K562 (cell line): Measurements from ENCODE around the gene PLAA. TPM values are rescaled to one million over a fixed set of nuclear protein-coding genes. Genes with fewer than 3 reads are reported as not detected.

Experiments
- ATAC-seq: fragments of 200-7000 bp; cut with Tn5 transposase; 3 replicates; pipeline ENCODE4 v1.9.1; 2020; ENCODE audit warnings: moderate library complexity
- BruUV-seq: library from RNA; stranded (reverse); fragments of 400-500 nt; replicated peaks from 2 replicates; lab custom pipeline; 2021; lab: Mats Ljungman, UMichigan
- CTCF ChIA-PET: fragments of 300-600 bp; formaldehyde crosslinking; extraction: SDS; loops from one replicate; lab custom pipeline; 2021; ENCODE audit warnings: low intra/inter-chr PET ratio; lab: Yijun Ruan, JAX
- POLR2A ChIA-PET: fragments of 300-600, 350-650 bp; sonication (Branson Sonifier 250); formaldehyde crosslinking; extraction: SDS; loops from one replicate; lab custom pipeline; 2021; ENCODE audit warnings: antibody characterized with exemption, inconsistent platforms; lab: Yijun Ruan, JAX
- DNase-seq, 4 experiments: peaks; one replicate each; pipeline versions ENCODE4 v3.0.0 to v3.0.0-alpha.2; 2011 to 2018; ENCODE audit warnings: low spot score in 3 of 4, mixed read lengths in 3 of 4; ENCODE audit errors: extremely low read depth in 1 of 4
- FAIRE-seq: peaks from 2 replicates; lab custom pipeline; 2011; peaks lifted over from hg19 to GRCh38; lab: Jason Lieb, UNC
- H2AFZ ChIP-seq: 2 replicates; pipeline ENCODE4 v1.6.0; 2011; ENCODE audit warnings: low read depth, low read length, control low read depth, inconsistent platforms
- H3K27ac ChIP-seq: fragments of 200-600 bp; 3 replicates; pipeline ENCODE4 v1.8.0; 2011; ENCODE audit warnings: low read depth, mild to moderate bottlenecking, control low read depth, inconsistent platforms, low read length, moderate library complexity, mixed read lengths; ENCODE audit errors: extremely low read depth
- H3K27me3 ChIP-seq, 2 experiments: fragments of 300-600 bp in 1 of 2; 2 replicates in 1 of 2; 3 replicates in 1 of 2; pipeline versions ENCODE4 v1.6.0 to v1.8.0; 2011; ENCODE audit warnings: inconsistent platforms in 2 of 2, low read length in 2 of 2, mild to moderate bottlenecking in 1 of 2, mixed read lengths in 1 of 2, moderate library complexity in 1 of 2; ENCODE audit not compliant: control insufficient read depth in 2 of 2, insufficient read depth in 2 of 2
- H3K36me3 ChIP-seq: fragments of 300-600 bp; 3 replicates; pipeline ENCODE4 v1.8.0; 2011; ENCODE audit warnings: mild to moderate bottlenecking, low read length, inconsistent platforms; ENCODE audit not compliant: control insufficient read depth, insufficient read depth
- H3K4me1 ChIP-seq, 2 experiments: fragments of 200-600 bp in 1 of 2; replicated peaks in 1 of 2; 2 replicates in 1 of 2; 3 replicates in 1 of 2; pipeline versions ENCODE4 v1.5.1 to v1.8.0; 2011; ENCODE audit warnings: inconsistent platforms in 2 of 2, low read length in 2 of 2, mild to moderate bottlenecking in 1 of 2, mixed read lengths in 1 of 2, moderate library complexity in 1 of 2; ENCODE audit not compliant: control insufficient read depth in 2 of 2, insufficient read depth in 2 of 2
- H3K4me2 ChIP-seq: 2 replicates; pipeline ENCODE4 v1.6.1; 2011; ENCODE audit warnings: low read length, control low read depth, inconsistent platforms, mixed read lengths; ENCODE audit not compliant: insufficient read depth
- H3K4me3 ChIP-seq: fragments of 200-600 bp; sonication (generic), shearing (Covaris generic); 2 replicates; pipeline ENCODE4 v1.5.1; 2016; ENCODE audit warnings: control low read depth, inconsistent platforms
- H3K79me2 ChIP-seq: fragments of 200-600 bp; 3 replicates; pipeline ENCODE4 v1.8.0; 2011; ENCODE audit warnings: low read length, inconsistent platforms; ENCODE audit not compliant: control insufficient read depth, insufficient read depth
- H3K9ac ChIP-seq, 2 experiments: 2 replicates each; pipeline versions ENCODE4 v1.6.0 to v1.6.1; 2011; ENCODE audit warnings: low read depth in 2 of 2, low read length in 2 of 2, control low read depth in 1 of 2, inconsistent platforms in 1 of 2, mild to moderate bottlenecking in 1 of 2, mixed read lengths in 1 of 2; ENCODE audit not compliant: insufficient read depth in 1 of 2
- H3K9me1 ChIP-seq: one replicate; pipeline ENCODE4 v1.6.0; 2011; ENCODE audit warnings: inconsistent platforms, mild to moderate bottlenecking, low read length, moderate library complexity; ENCODE audit not compliant: control insufficient read depth, insufficient read depth
- H3K9me3 ChIP-seq: replicated peaks from 2 replicates; pipeline ENCODE4 v1.5.1; 2011; ENCODE audit warnings: low read depth, low read length, inconsistent platforms; ENCODE audit not compliant: control insufficient read depth, insufficient read depth
- H4K20me1 ChIP-seq: replicated peaks from 2 replicates; pipeline ENCODE4 v1.6.1; 2011; ENCODE audit warnings: low read length, inconsistent platforms, mixed read lengths; ENCODE audit not compliant: control insufficient read depth, insufficient read depth
- CHCHD3 ChIP-seq: fragments of 250-450 bp; sonication (Bioruptor Pico); IDR thresholded peaks from 2 replicates; pipeline ENCODE4 v2.1.2; 2022; ENCODE audit warnings: mild to moderate bottlenecking
- CTCF ChIP-seq, 3 experiments: IDR thresholded peaks in 2 of 3; conservative IDR thresholded peaks in 1 of 3; 2 replicates each; pipeline ENCODE4 v1.5.1; 2011 to 2012; ENCODE audit warnings: low read length in 3 of 3, mild to moderate bottlenecking in 3 of 3, control low read depth in 2 of 3, improper control_type of control experiment in 1 of 3, inconsistent platforms in 1 of 3, low read depth in 1 of 3, mixed read lengths in 1 of 3, moderate library complexity in 1 of 3; ENCODE audit not compliant: insufficient read depth in 2 of 3
- ZNF280B ChIP-seq: fragments of 250-450 bp; sonication (Bioruptor Pico); IDR thresholded peaks from 2 replicates; pipeline ENCODE4 v1.5.1; 2021; ENCODE audit warnings: mild to moderate bottlenecking
- WGBS: fragments of 100-300 bp; shearing (Covaris generic); methylation state at CpG from one replicate; pipeline ENCODE4 v1.1.6; 2016; ENCODE audit warnings: low coverage, mixed read lengths; ENCODE audit not compliant: insufficient coverage; ENCODE audit errors: missing lambda C conversion rate; 5-methylcytosine and 5-hydroxymethylcytosine counted together
- in situ Hi-C: fragments of 300-500 bp; cut with MboI; formaldehyde crosslinking; loops from 4 replicates; pipeline ENCODE4 v1.15.0; 2018; ENCODE audit warnings: inconsistent platforms, mixed read lengths
- intact Hi-C: fragments of 100-400 bp; cut with micrococcal nuclease; formaldehyde crosslinking; loops from 2 replicates; pipeline ENCODE4 v1.14.2; 2022
- polyA plus RNA-seq, 8 experiments: library from polyadenylated mRNA; depleted of rRNA in 4 of 8; stranded (reverse) in 5 of 8; unstranded in 3 of 8; fragments of >200 nt; fragmentation: Nextera tagmentation in 2 of 8; fragmentation: Illumina TruSeq in 1 of 8; extraction: Ambion mirVana in 2 of 8; extraction: Trizol in 1 of 8; gene quantifications; 2 replicates each; pipeline versions ENCODE4 v1.2.1 to v1.2.3, GENCODE V29; 2011 to 2014; ENCODE audit warnings: inconsistent platforms in 1 of 8, missing spikeins in 1 of 8
- total RNA-seq, 7 experiments: library from RNA; depleted of rRNA in 6 of 7; stranded (reverse); fragments of >200 nt in 6 of 7; fragmentation: Illumina TruSeq in 2 of 7; extraction: Trizol in 2 of 7; gene quantifications; 2 replicates each; pipeline versions ENCODE4 v1.2.1 to v1.2.3, GENCODE V29; 2011 to 2021; ENCODE audit warnings: low replicate concordance in 1 of 7

The PLAA gene
- total and polyA plus RNA-seq, 9 of the 15 experiments (the other 6 are each of a cell fraction or from before 2014, with no cell fraction given) = 3.5 to 20.7 (median 16.6) TPM

GRCh38 chr9:26863074-26863473, 84.0 kb downstream of the PLAA start:
- H3K36me3 ChIP-seq = peaks cover 8% of the 10 kb centered on the region; the same call in 1 of the 3 replicates
- no CpG with 5 or more reads among the region's 1 CpG for WGBS

More at GRCh38 chr9:26863074-26863473, 84.0 kb downstream of the PLAA start:
- BruUV-seq = no TSS peak
- CTCF ChIA-PET = no interaction called here
- Histone ChIP-seq H3K4me2 (no peak overlapping the region), H3K4me1 (no peaks in the 10 kb centered on the region), H3K9ac (no peak overlapping the region), H3K9me3 (no peaks in the 10 kb centered on the region), H2AFZ (no peak overlapping the region), H4K20me1 (no peaks in the 10 kb centered on the region), H3K27me3 (no peaks in the 10 kb centered on the region), H3K9me1 (no peaks in the 10 kb centered on the region), H3K27ac (no peak overlapping the region), H3K79me2 (no peaks in the 10 kb centered on the region), H3K4me3 (no peak overlapping the region)
- no peak for FAIRE-seq
- TF ChIP-seq ZNF280B (CRISPR knock-in tag) (no peak), CTCF (IDR thresholded peaks at IDR 0.05 in 2 of 3, conservative IDR thresholded peaks at IDR 0.05 in 1 of 3; ENCODE audit: insufficient read depth in 2 of 3, low read depth in 1 of 3, low read length in 3 of 3) (0 out of 6 replicates have a peak, but pooled peaks of 1 of the 3 experiments have one; percentile 5), CHCHD3 (CRISPR knock-in tag) (no peak)
- DNase-seq = no peak
- POLR2A ChIA-PET = no interaction called here
- intact Hi-C loops (no loop called here), in situ Hi-C loops (no loop called here)
- no peak for ATAC-seq
